K562 (cell line): ENCODE measurements around the gene COMMD1. TPM values are rescaled to one million over a fixed set of nuclear protein-coding genes. Genes with fewer than 3 reads are reported as not detected.

Experiments
- CXXC5 ChIP-seq: fragments of 250-450 bp; sonication (Bioruptor Pico); IDR thresholded peaks from 2 replicates; pipeline ENCODE4 v1.8.0; 2022; ENCODE audit warnings: inconsistent platforms, mild to moderate bottlenecking, moderate library complexity
- ETV1 ChIP-seq: fragments of 450-650 bp; conservative IDR thresholded peaks from 2 replicates; pipeline ENCODE4 v1.6.1; 2016; ENCODE audit warnings: missing genetic modification characterization, control low read depth, low read depth, missing compliant biosample characterization
- FOSL1 ChIP-seq: fragments of 200-800 bp; sonication (Bioruptor generic); conservative IDR thresholded peaks from 2 replicates; pipeline ENCODE4 v1.6.1; 2016; ENCODE audit warnings: missing genetic modification characterization, missing compliant biosample characterization
- GABPA ChIP-seq: fragments of 200-800 bp; sonication (Bioruptor generic); conservative IDR thresholded peaks from 2 replicates; pipeline ENCODE4 v1.6.1; 2016; ENCODE audit warnings: low read depth, missing genetic modification characterization, missing compliant biosample characterization
- GTF2F1 ChIP-seq: IDR thresholded peaks from 2 replicates; pipeline ENCODE4 v1.6.1; 2011; ENCODE audit warnings: low read depth, low read length, improper control_type of control experiment
- HIVEP1 ChIP-seq: fragments of 250-450 bp; sonication (Bioruptor Pico); IDR thresholded peaks from 2 replicates; pipeline ENCODE4 v1.4.0; 2020; ENCODE audit warnings: mild to moderate bottlenecking
- HLTF ChIP-seq: fragments of 450-650 bp; IDR thresholded peaks from 2 replicates; pipeline ENCODE4 v1.6.1; 2016
- JUNB ChIP-seq: fragments of 450-650 bp; formaldehyde crosslinking; conservative IDR thresholded peaks from 2 replicates; pipeline ENCODE4 v1.4.0; 2020; ENCODE audit warnings: mild to moderate bottlenecking
- JUND ChIP-seq, 2 experiments: IDR thresholded peaks; 2 replicates in 1 of 2; 3 replicates in 1 of 2; pipeline ENCODE4 v1.6.1; 2011; ENCODE audit warnings: borderline replicate concordance in 2 of 2, low read depth in 2 of 2, low read length in 2 of 2, improper control_type of control experiment in 1 of 2, missing biosample characterization in 1 of 2, missing genetic modification characterization in 1 of 2, missing genetic modification reagents in 1 of 2
- KDM1A ChIP-seq, 2 experiments: fragments of 450-650 bp; IDR thresholded peaks; 2 replicates each; pipeline ENCODE4 v1.6.1; 2016; ENCODE audit warnings: mild to moderate bottlenecking in 2 of 2
- MAZ ChIP-seq, 2 experiments: fragments of 450-650 bp in 1 of 2; sonication (generic) in 1 of 2; formaldehyde crosslinking; IDR thresholded peaks in 1 of 2; conservative IDR thresholded peaks in 1 of 2; 2 replicates each; pipeline versions ENCODE4 v1.4.0 to v1.5.0; 2020; ENCODE audit warnings: mild to moderate bottlenecking in 1 of 2, missing genetic modification reagents in 1 of 2
- NR2C2 ChIP-seq, 2 experiments: fragments of 200-800 bp in 1 of 2; sonication (Bioruptor generic) in 1 of 2; sonication (generic) in 1 of 2; formaldehyde crosslinking in 1 of 2; IDR thresholded peaks; 2 replicates each; pipeline versions ENCODE4 v1.6.1 to v1.8.0; 2016 to 2022; ENCODE audit warnings: mild to moderate bottlenecking in 1 of 2, missing compliant biosample characterization in 1 of 2, missing genetic modification characterization in 1 of 2, missing genetic modification reagents in 1 of 2
- PRPF4 ChIP-seq: fragments of 200-400 bp; formaldehyde crosslinking; IDR thresholded peaks from one replicate; pipeline ENCODE4 v1.6.1; 2017; ENCODE audit warnings: low read length, low read depth, mild to moderate bottlenecking; ENCODE audit not compliant: insufficient read depth, poor library complexity, severe bottlenecking
- SUPT5H ChIP-seq: fragments of 450-650 bp; IDR thresholded peaks from 2 replicates; pipeline ENCODE4 v1.6.1; 2016
- ZEB2 ChIP-seq: fragments of 450-650 bp; IDR thresholded peaks from 2 replicates; pipeline ENCODE4 v1.6.1; 2016
- ZNF175 ChIP-seq: fragments of 200-800 bp; sonication (Bioruptor generic); IDR thresholded peaks from 2 replicates; pipeline ENCODE4 v1.6.1; 2016; ENCODE audit warnings: low read depth, mild to moderate bottlenecking, missing genetic modification characterization, missing compliant biosample characterization
- ZNF584 ChIP-seq: fragments of 200-800 bp; sonication (Bioruptor generic); IDR thresholded peaks from 2 replicates; pipeline ENCODE4 v1.6.1; 2016; ENCODE audit warnings: low read depth, mild to moderate bottlenecking, missing genetic modification characterization, missing compliant biosample characterization
- ZNF644 ChIP-seq: fragments of 200-800 bp; sonication (Bioruptor generic); IDR thresholded peaks from 2 replicates; pipeline ENCODE4 v1.6.1; 2016; ENCODE audit warnings: low read depth, missing genetic modification characterization, missing compliant biosample characterization
- polyA plus RNA-seq, 8 experiments: library from polyadenylated mRNA; depleted of rRNA in 4 of 8; stranded (reverse) in 5 of 8; unstranded in 3 of 8; fragments of >200 nt; fragmentation: Nextera tagmentation in 2 of 8; fragmentation: Illumina TruSeq in 1 of 8; extraction: Ambion mirVana in 2 of 8; extraction: Trizol in 1 of 8; gene quantifications; 2 replicates each; pipeline versions ENCODE4 v1.2.1 to v1.2.3, GENCODE V29; 2011 to 2014; ENCODE audit warnings: inconsistent platforms in 1 of 8, missing spikeins in 1 of 8
- total RNA-seq, 7 experiments: library from RNA; depleted of rRNA in 6 of 7; stranded (reverse); fragments of >200 nt in 6 of 7; fragmentation: Illumina TruSeq in 2 of 7; extraction: Trizol in 2 of 7; gene quantifications; 2 replicates each; pipeline versions ENCODE4 v1.2.1 to v1.2.3, GENCODE V29; 2011 to 2021; ENCODE audit warnings: low replicate concordance in 1 of 7
- TF ChIP-seq, protein P1 (sequence below): sonication (generic); formaldehyde crosslinking; IDR thresholded peaks from 2 replicates; pipeline ENCODE4 v1.8.1; 2023; ENCODE audit warnings: mild to moderate bottlenecking, missing genetic modification reagents
- TF ChIP-seq, protein P2 (sequence below): fragments of 450-650 bp; formaldehyde crosslinking; IDR thresholded peaks from 2 replicates; pipeline ENCODE4 v1.4.0; 2022; ENCODE audit warnings: missing genetic modification characterization
- TF ChIP-seq, protein P3 (sequence below): fragments of 250-450 bp; sonication (Bioruptor Pico); IDR thresholded peaks from 2 replicates; pipeline ENCODE4 v1.5.0; 2020; ENCODE audit warnings: mild to moderate bottlenecking

COMMD1 gene
- total and polyA plus RNA-seq, 9 of the 15 experiments (the other 6 are each of a cell fraction or from before 2014, with no cell fraction given), result 14.4 to 77.0 (median 21.4) TPM

DNA sequence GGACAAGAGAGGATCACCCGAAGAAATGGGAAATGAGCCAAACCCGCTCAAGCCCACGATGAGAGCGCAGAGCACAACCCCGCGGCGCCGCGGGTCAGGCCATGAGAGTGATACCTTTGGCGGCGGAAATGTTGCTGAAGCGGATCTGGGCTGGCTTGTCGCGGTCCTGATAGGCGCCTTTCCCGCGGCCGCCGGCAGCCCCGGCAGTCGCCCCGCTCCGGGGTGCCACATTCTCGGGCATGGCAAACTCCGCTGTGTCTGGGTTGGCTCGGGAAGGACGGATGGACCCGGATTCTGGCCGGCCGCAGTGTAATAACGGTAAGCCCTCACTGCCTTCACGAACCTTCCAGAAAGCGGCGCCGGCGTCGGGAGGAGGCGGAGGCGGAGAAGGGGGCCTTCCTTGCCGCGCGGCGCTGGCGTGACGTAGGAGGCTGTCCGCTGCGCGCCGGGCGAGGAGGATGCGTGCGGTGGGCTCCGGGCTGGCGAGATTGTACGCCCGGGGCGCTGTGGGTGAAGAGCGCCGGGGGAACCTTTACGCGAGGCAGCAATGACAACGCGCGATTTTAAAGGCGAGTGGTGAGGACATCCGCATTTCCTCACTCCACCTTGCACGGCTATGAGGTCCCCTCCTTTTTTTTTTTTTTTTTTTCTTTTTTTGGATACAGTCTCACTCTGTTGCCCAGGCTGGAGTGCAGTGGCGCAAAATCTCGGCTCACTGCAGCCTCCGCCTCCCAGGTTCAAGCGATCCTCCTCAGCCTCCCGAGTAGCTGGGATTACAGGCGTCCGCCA is 17.0 kb upstream of the COMMD1 start, which contains the start of gene CCT4 (continued):
- TF ChIP-seq ETV1 (tag) (peak; percentile 67), GTF2F1 (no peak; the same call in none of the 2 replicates), NR2C2 (CRISPR knock-in tag; IDR thresholded peaks at IDR 0.05) (no peak), NR2C2 (tag; IDR thresholded peaks at IDR 0.05) (peak; percentile 54; the same call in 1 of the 2 replicates), HLTF (peak; percentile 72; the same call in 1 of the 2 replicates), CXXC5 (peak; percentile 93), FOSL1 (tag) (peak; percentile 26; the same call in 1 of the 2 replicates), KDM1A (IDR thresholded peaks at IDR 0.05) (no peak), PRPF4 (peak; percentile 85), ZNF644 (tag) (no peak; the same call in 1 of the 2 replicates), JUND (IDR thresholded peaks at IDR 0.05; ENCODE audit: borderline replicate concordance, low read depth, low read length) (no peak), JUND (tag; IDR thresholded peaks at IDR 0.05; ENCODE audit: borderline replicate concordance, low read depth, low read length) (no peak; the same call in 2 of the 3 replicates), ZNF584 (CRISPR knock-in tag) (no peak), ZNF175 (CRISPR knock-in tag) (no peak; the same call in 1 of the 2 replicates), GABPA (tag) (peak; percentile 74), HIVEP1 (CRISPR knock-in tag) (0 out of 2 replicates have a peak, but pooled peaks have one; percentile 8), JUNB (CRISPR knock-in tag) (no peak), SUPT5H (peak; percentile 98), ZEB2 (no peak), MAZ (CRISPR knock-in tag; conservative IDR thresholded peaks at IDR 0.05 in 1 of 2, IDR thresholded peaks at IDR 0.05 in 1 of 2) (peak; percentile 80 to 89; a peak in 2 of 4 replicates)
- TF ChIP-seq, protein P1, sequence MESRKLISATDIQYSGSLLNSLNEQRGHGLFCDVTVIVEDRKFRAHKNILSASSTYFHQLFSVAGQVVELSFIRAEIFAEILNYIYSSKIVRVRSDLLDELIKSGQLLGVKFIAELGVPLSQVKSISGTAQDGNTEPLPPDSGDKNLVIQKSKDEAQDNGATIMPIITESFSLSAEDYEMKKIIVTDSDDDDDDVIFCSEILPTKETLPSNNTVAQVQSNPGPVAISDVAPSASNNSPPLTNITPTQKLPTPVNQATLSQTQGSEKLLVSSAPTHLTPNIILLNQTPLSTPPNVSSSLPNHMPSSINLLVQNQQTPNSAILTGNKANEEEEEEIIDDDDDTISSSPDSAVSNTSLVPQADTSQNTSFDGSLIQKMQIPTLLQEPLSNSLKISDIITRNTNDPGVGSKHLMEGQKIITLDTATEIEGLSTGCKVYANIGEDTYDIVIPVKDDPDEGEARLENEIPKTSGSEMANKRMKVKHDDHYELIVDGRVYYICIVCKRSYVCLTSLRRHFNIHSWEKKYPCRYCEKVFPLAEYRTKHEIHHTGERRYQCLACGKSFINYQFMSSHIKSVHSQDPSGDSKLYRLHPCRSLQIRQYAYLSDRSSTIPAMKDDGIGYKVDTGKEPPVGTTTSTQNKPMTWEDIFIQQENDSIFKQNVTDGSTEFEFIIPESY (CRISPR knock-in tag), result 0 out of 2 replicates have a peak, but pooled peaks have one; percentile 55
- TF ChIP-seq, protein P2, sequence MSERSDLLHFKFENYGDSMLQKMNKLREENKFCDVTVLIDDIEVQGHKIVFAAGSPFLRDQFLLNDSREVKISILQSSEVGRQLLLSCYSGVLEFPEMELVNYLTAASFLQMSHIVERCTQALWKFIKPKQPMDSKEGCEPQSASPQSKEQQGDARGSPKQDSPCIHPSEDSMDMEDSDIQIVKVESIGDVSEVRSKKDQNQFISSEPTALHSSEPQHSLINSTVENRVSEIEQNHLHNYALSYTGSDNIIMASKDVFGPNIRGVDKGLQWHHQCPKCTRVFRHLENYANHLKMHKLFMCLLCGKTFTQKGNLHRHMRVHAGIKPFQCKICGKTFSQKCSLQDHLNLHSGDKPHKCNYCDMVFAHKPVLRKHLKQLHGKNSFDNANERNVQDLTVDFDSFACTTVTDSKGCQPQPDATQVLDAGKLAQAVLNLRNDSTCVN, result 0 out of 2 replicates have a peak, but pooled peaks have one; percentile 57
- TF ChIP-seq, protein P3, sequence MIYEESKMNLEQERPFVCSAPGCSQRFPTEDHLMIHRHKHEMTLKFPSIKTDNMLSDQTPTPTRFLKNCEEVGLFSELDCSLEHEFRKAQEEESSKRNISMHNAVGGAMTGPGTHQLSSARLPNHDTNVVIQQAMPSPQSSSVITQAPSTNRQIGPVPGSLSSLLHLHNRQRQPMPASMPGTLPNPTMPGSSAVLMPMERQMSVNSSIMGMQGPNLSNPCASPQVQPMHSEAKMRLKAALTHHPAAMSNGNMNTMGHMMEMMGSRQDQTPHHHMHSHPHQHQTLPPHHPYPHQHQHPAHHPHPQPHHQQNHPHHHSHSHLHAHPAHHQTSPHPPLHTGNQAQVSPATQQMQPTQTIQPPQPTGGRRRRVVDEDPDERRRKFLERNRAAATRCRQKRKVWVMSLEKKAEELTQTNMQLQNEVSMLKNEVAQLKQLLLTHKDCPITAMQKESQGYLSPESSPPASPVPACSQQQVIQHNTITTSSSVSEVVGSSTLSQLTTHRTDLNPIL (CRISPR knock-in tag), result no peak
